RWPE1 (cell line): ENCODE data around the gene FANCL.

Experiments
- CTCF ChIA-PET: fragments of 350-600 bp; sonication (Branson Sonifier 250); formaldehyde crosslinking; extraction: SDS; loops from one replicate; lab custom pipeline; 2021; lab: Yijun Ruan, JAX
- POLR2A ChIA-PET: fragments of 400-600 bp; formaldehyde crosslinking; extraction: SDS; loops from one replicate; lab custom pipeline; 2020; ENCODE audit warnings: antibody characterized with exemption; ENCODE audit not compliant: low non-redundant PET; lab: Yijun Ruan, JAX
- DNase-seq: peaks from one replicate; pipeline ENCODE4 v3.0.0; 2012; ENCODE audit warnings: low spot score
- H3K27ac ChIP-seq: fragments of 450-650 bp; 2 replicates; pipeline ENCODE4 v1.5.1; 2017
- TF ChIP-seq, protein P1 (sequence below): fragments of 450-650 bp; conservative IDR thresholded peaks from 2 replicates; pipeline ENCODE4 v1.5.1; 2017; ENCODE audit warnings: low read depth, mild to moderate bottlenecking

Gene FANCL

DNA sequence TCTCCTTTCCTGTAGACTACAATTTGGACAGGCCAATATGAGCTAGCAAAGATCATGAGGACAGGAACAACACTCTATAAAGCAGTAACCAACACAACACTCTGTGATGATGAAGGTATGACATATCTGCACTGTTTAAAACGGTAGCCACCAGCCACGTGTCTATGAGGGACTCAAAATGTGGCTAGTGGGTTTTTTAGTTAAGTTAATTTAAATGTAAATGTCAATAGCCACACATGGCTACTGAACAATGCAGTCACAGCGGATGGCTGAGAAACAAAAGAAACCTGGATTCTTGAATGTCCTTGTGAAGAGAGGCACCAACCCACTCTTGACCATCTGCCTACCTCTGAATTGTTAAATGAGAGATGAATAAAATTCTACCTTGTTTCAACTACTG, 33.9 kb downstream of the FANCL start:
- POLR2A ChIA-PET: no interaction called here
- CTCF ChIA-PET: no interaction called here
- TF ChIP-seq, protein P1, sequence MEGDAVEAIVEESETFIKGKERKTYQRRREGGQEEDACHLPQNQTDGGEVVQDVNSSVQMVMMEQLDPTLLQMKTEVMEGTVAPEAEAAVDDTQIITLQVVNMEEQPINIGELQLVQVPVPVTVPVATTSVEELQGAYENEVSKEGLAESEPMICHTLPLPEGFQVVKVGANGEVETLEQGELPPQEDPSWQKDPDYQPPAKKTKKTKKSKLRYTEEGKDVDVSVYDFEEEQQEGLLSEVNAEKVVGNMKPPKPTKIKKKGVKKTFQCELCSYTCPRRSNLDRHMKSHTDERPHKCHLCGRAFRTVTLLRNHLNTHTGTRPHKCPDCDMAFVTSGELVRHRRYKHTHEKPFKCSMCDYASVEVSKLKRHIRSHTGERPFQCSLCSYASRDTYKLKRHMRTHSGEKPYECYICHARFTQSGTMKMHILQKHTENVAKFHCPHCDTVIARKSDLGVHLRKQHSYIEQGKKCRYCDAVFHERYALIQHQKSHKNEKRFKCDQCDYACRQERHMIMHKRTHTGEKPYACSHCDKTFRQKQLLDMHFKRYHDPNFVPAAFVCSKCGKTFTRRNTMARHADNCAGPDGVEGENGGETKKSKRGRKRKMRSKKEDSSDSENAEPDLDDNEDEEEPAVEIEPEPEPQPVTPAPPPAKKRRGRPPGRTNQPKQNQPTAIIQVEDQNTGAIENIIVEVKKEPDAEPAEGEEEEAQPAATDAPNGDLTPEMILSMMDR: no peak
- no peak overlapping the region for H3K27ac ChIP-seq
- no peak for DNase-seq

DNA sequence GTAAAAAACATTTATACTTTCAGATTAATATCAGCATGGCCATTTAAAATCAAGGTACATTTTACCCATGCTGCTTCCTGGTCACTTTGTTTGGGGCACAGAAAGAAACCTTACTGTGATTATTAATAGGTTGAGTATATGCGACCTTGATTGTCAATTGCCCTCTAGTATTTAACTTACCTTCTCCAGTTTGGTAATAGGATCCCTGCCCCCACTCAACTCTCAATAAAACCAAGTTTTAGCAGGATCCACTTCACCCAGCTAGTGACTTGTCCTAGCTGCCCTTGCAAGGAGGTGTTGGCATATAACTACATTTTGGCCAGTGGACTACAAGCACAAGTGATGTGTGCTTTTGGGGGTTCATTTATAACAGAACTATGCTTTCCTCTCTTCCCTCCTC, 34.3 kb downstream of the FANCL start:
- CTCF ChIA-PET: no interaction called here
- POLR2A ChIA-PET: no interaction called here

DNA sequence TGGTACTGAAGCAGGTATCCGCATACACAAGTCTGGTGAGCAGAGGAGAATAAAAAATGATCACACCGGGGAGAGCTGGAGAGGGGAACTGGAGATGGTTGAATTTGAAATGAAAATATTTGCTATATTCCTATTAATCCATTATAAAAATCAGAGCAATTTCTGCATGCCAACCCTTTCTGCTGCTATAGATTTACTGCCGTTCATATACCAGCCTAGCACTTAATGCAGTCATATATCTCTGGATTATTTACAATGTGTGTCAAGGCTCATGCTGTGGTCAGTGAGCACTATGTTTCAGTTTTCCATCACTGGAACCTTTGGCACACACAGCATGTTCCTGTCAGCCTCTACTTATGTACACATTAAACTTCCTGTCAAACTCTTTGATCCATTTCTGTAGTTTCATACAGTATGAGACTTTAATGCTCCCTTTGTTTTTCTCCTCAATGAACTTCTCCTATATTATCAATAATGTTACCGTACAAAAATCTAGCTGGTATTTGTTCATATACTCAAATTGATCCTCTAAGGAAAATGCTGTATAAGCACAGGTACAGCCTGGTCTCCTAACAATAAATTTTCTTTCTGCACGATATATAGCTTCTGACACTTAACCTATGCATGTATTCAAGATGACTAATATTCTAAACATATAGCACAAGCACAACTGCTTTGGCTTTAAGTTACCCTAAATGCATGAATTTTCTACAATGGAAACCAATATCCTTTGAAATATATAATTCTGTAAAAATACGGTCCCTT, 36.7 kb downstream of the FANCL start:
- DNase-seq: no peak
- H3K27ac ChIP-seq: no peak overlapping the region
- POLR2A ChIA-PET: no interaction called here
- CTCF ChIA-PET: no interaction called here
- TF ChIP-seq, protein P1: no peak

More for the DNA sequence above, 34.3 kb downstream of the FANCL start:
- TF ChIP-seq, protein P1: no peak
- DNase-seq: no peak
- no peak overlapping the region for H3K27ac ChIP-seq

DNA sequence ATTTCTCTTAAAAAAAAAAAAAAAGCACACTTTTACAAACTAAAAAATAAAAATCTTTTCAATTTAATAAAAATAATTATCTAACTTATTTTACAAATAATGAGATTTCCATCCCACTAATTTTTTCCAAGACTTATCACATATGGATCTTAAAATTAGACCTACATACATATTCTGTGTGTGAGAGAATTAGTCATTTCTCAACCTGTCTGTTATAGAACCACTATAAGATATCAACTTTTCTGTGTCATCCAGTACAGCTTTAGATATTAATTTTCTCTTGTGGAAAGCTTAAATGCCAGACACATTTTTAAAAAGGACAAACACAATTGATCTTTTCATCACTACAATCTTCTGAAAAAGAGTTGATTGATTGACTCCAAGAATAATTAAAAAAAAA, 38.1 kb downstream of the FANCL start:
- CTCF ChIA-PET: no interaction called here
- POLR2A ChIA-PET: no interaction called here
- DNase-seq: no peak
- TF ChIP-seq, protein P1: no peak
- H3K27ac ChIP-seq: no peak overlapping the region

DNA sequence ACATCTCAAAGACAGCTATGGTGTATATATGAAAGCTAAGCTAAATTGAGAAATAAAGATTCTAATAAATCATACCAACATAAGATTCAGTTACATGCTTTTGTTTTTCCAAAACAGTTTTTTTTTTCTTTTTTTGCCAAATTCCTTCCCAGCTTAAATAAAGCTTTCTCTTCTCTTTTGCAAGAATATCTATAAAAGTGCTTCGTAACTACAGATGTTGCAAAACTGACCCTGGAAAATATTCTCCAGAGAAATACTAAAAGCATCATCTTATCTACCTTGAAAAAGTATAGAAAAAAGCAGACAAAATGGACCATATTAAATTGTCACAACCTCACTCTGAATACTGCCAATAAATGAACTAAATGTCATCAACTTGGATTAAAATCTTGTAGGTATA, 38.7 kb downstream of the FANCL start:
- DNase-seq: no peak
- H3K27ac ChIP-seq: no peak overlapping the region
- TF ChIP-seq, protein P1: no peak
- CTCF ChIA-PET: interaction anchor here (0.6 kb wide), 1 partner anchor 10 kb away, joined by 3 read pairs; no protein-coding TSS in a partner anchor
- POLR2A ChIA-PET: no interaction called here

DNA sequence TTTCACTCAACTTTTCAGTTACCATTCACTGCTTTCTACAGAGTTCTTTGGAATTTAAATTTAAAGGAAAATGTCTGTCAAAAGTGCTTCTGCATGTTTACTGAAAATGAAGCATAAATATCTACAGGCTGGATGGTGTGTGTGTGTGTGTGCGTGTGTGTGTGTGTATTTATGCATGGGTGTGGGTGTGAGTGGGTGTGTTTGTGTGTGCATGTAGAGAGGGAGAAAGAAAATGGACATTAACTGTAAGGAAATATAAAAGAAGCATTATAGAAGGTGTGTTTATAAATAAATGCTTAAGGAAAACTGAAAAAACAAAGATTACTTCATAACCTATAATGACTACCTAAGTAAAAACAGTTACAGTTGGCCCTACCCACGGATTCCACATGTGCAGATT, 43.2 kb downstream of the FANCL start:
- no peak overlapping the region for H3K27ac ChIP-seq
- TF ChIP-seq, protein P1: no peak
- POLR2A ChIA-PET: no interaction called here
- CTCF ChIA-PET: no interaction called here
- DNase-seq: no peak
